Activated CD4-positive, alpha-beta T cell treated with anti-CD3 and anti-CD28 coated beads, Interleukin-2, amount 50 U/mL, for 4 hours (primary cell): Measurements from ENCODE around the gene CORO2A.
"Not testable (repeated sequence)": the region's sequence is repeated elsewhere in the genome, so short reads cannot be mapped to it uniquely, and the experiment has no call there.

ENCODE experiments used
- DNase-seq, 2 experiments: peaks; one replicate each; pipeline ENCODE4 v3.0.0-alpha.2; 2020

The CORO2A gene

GRCh38 chr9:98135558-98135934, 56.9 kb downstream of the CORO2A start:
- no peak for DNase-seq

DNA sequence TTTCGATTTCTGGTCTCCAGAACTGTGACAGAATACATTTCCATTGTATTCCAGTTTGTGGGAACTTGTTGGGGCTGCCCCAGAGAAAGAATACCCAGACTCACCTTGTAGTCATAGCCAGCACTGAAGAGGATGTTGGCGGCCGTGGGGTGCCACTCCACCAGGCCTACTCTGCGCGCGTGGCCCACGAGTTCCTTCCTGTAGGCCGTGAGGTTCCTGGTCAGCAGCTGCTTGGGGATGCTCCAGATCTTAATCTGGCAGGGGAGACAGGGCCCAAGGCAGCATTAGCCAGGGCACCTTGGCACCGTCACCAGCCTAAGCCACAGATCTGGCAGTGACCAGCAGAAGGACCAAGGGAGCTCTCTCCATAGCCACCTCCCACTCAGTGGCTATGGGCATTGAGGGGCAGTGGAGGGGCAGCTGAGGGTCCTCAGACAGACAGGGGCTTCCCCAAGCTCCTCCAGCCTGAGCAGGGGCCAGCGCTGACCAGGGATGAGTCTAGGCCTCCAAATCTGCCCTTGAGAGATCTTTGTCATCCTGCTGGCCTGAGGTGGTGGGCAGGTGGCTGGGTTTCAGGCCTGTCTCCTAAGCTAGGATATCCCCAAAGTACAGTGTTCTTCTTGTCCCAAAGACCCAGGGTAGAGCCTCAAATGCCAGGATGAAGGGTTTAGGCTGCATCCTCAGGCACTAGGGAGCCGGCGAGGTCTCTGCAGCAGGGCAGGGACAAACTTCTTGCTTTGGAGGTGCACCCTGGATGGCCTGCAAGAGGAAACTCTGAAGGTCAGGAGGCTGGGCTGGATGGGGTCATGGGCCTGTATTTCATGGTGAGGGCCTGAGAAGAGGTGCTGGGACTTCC, 57.5 kb downstream of the CORO2A start:
- no peak for DNase-seq

- no peak for DNase-seq
These were observed 59.4 kb downstream of the CORO2A start for GRCh38 chr9:98132806-98133631.

DNA sequence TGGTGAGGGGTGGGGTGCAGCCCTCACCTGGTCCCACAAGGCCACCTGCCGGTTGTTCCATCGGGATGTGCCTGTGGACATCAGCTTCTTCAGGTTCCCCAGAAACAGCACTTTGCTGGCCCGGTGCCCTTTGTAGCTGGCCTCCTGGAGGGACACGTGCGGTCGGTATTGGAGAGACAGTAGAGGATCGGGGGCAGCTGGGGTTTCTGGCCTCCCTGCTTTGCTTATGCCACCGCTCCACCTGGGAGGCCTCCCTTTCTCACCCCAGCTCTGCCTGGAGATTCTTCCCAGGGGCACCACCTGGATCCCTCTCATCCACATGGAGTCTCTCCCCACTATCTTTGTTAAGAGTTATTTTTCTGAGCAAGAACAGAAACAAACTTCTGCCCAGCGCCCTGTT, 60.3 kb downstream of the CORO2A start:
- DNase-seq, result no peak

GRCh38 chr9:98130576-98131228, 61.7 kb downstream of the CORO2A start:
- no peak for DNase-seq

DNA sequence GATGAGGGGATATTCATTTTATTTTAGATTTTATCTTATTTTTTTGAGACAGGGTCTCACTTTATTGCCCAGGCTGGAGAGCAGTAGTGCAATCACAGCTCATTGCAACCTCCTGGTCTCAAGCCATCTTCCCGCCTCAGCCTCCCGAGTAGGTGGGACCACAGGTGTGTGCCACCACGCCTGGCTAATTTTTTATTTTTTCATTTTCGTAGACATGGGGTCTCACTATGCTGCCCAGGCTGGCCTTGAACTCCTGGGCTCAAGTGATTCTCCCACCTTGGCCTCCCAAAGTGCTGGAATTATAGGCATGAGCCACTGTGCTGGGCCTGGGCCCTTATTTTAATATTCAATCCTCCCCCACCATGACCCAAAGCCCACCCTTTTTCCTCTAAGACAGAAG, 62.4 kb downstream of the CORO2A start:
- DNase-seq, result not testable (repeated sequence)

- DNase-seq, result no peak
These were observed 63.0 kb downstream of the CORO2A start for GRCh38 chr9:98129451-98129881.

DNA sequence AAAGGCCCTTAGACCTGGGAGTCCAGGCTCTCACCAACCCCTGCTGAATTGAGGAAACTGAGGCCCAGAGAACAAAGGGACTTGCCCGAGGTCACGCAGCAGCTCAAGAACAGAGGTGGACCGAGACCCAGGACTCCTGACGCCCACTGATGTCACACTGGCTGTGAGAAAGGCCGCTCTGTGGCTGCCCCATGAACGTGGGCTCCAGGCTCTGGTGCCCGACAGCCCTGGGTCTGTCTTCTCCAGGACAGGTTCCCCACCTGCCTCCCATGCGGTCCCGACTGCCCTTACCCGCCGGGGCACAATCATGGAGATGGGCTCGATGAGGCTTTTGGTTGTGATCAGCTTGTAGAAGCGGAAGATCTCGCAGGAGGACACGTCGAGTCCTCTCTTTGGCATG, 64.1 kb downstream of the CORO2A start:
- DNase-seq, result no peak

GRCh38 chr9:98127226-98127625, 65.2 kb downstream of the CORO2A start:
- no peak for DNase-seq

- DNase-seq, result no peak
These were observed 67.6 kb downstream of the CORO2A start for GRCh38 chr9:98124637-98125426.

DNA sequence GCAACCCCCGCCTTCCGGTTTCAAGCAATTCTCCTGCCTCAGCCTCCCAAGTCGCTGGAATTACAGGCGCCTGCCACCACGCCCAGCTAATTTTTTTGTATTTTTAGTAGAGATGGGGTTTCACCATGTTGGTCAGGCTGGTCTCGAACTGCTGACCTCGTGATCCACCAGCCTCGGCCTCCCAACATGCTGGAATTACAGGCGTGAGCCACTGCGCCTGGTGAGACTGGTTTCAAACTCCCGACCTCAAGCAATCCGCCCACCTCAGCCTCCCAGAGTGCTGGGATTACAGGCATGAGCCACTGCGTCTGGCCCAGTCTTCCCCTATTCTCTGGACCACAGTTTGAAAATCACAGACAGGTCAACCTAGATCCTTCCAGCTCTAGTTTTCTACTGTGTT, 68.3 kb downstream of the CORO2A start:
- DNase-seq, result not testable (repeated sequence)

DNA sequence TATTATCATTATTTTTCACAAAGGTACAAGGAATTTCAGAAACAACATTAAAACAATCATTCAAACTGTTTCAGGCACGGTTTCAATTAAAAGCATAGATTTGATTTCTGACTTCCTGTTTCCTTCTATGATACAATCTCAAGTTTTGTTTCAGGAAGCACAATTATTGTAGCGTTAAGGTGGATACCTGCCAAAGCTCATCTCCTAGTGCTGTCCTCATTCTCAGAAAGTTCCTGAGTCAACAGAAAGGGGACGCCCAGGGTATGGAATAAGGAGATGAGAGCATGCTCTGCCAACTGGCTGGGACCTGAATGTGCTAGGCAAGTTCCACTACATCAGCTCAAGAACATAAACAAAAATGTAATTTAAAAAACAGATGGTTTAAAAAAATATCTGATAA, 71.4 kb downstream of the CORO2A start:
- no peak for DNase-seq

DNA sequence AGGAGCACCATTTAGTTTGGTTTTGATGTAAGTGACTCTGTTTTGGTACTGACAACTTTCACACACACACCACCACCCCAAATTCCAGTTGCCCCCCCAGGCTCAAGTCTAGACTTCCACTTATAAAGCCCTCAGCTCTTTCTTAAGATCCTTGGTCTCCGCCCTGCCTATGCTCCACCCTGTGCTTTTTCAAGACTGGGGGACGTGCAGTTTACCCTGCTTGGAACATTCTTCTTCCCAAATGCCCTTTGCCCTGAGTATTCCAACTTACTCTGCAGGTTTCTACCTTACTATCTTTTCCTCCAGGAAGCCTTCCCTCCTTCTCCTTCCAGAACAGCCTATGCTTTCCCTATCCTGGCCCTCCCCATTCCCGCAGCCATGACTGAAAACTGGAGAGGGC, 72.0 kb downstream of the CORO2A start:
- no peak for DNase-seq

DNA sequence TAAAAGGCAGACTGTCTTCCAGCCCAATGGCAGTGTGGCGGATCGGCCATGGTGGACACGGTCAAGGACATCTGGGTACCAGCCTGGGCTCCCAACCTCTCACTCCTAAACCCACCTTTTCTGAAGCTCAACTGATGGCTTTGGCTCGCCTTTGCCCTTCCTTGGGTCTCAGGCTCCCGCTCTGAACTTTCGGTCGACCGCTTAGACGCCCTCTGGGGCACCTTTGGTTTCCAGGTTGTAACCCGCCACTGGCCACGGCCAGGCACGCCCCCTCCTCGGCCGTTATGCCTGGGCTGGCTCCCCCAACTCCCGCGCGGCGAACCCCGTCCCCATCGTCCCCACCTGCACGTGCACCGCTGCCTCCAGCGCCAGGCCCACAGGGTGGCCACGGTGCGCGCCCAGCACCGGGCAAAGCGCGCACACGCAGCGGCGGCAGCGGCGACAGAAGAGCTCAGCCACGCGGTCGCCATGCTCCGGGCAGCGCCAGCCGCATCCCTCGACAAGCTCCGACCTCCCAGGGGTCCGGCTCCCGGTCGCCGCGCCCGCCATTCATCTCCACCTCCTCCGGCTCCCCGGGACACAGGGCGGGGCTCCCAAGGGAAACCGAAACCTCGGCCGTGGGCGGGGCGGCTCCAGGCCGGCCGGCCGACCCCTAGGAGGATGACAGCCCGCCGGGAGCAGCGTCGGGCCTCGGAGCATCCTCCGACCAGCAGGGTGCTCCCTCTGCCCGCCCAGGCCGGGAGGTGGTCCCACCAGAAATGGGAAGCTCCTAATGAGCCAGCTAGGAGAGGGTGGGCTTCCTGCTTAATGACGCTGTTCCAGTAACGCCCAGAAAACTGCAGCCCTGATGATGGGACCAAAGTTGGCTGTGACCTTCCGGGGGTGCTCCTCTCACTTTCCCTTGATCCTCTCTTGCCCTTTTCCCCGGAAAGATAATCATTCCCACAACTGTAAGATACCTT, 73.5 kb downstream of the CORO2A start, which contains the start of gene TRIM14:
TRIM14 (minus strand) TSS at position 583 of the 962 bp plus-strand sequence; CDS start at position 549, 34 bp downstream.
- peak; percentile 34 to 38 for DNase-seq

- peak; percentile 30 to 39 for DNase-seq
These were observed 74.3 kb downstream of the CORO2A start for GRCh38 chr9:98117984-98118639.

DNA sequence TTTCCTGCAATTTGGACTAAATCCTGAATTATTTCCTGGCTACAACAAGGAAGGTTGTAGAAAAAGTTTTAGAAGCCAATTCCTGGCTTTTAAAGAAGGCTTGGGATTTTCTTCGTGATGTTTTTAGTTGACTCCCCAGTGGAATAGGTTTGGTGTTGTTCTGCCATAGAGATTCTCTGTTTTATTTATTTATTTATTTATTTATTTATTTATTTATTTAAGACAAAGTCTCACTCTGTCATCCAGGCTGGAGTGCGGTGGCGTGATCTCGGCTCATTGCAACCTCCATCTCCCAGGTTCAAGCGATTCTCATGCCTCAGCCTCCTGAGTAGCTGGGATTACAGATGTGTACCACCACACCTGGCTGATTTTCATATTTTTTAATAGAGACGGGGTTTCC, 75.3 kb downstream of the CORO2A start:
- not testable (repeated sequence) for DNase-seq

DNA sequence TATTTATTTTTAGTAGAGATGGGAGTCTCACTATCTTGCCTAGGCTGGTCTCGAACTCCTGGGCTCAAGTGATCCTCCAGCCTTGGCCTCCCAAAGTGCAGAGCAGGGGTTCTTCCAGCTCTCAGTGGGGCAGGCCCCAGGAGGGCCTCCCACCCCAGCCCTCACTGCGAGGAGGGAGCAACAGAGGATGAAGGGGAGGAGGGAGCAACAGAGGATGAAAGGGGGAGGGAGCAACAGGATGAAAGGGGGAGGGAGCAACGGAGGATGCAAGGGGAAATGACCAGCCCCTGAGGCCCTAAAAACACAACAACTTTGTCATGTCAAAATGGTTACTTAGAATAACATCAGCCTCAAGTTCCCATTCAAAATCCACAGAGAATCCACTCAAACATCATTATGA, 83.4 kb downstream of the CORO2A start:
- no peak for DNase-seq

GRCh38 chr9:98108531-98109031, 83.9 kb downstream of the CORO2A start:
- no peak for DNase-seq

- no peak for DNase-seq
These were observed 84.5 kb downstream of the CORO2A start for GRCh38 chr9:98107926-98108325.

GRCh38 chr9:98105006-98105405, 87.4 kb downstream of the CORO2A start:
- no peak for DNase-seq
